K562 (cell line): ENCODE results near the gene EPHB2. TPM values are rescaled to one million over a fixed set of nuclear protein-coding genes. Genes with fewer than 3 reads are reported as not detected.

Source experiments
- ATAC-seq: fragments of 200-7000 bp; cut with Tn5 transposase; 3 replicates; pipeline ENCODE4 v1.9.1; 2020; ENCODE audit warnings: moderate library complexity
- BruUV-seq: library from RNA; stranded (reverse); fragments of 400-500 nt; replicated peaks from 2 replicates; lab custom pipeline; 2021; lab: Mats Ljungman, UMichigan
- CTCF ChIA-PET: fragments of 300-600 bp; formaldehyde crosslinking; extraction: SDS; loops from one replicate; lab custom pipeline; 2021; ENCODE audit warnings: low intra/inter-chr PET ratio; lab: Yijun Ruan, JAX
- POLR2A ChIA-PET: fragments of 300-600, 350-650 bp; sonication (Branson Sonifier 250); formaldehyde crosslinking; extraction: SDS; loops from one replicate; lab custom pipeline; 2021; ENCODE audit warnings: antibody characterized with exemption, inconsistent platforms; lab: Yijun Ruan, JAX
- DNase-seq, 4 experiments: peaks; one replicate each; pipeline versions ENCODE4 v3.0.0 to v3.0.0-alpha.2; 2011 to 2018; ENCODE audit warnings: low spot score in 3 of 4, mixed read lengths in 3 of 4; ENCODE audit errors: extremely low read depth in 1 of 4
- FAIRE-seq: peaks from 2 replicates; lab custom pipeline; 2011; peaks lifted over from hg19 to GRCh38; lab: Jason Lieb, UNC
- H2AFZ ChIP-seq: 2 replicates; pipeline ENCODE4 v1.6.0; 2011; ENCODE audit warnings: low read depth, low read length, control low read depth, inconsistent platforms
- H3K27ac ChIP-seq: fragments of 200-600 bp; 3 replicates; pipeline ENCODE4 v1.8.0; 2011; ENCODE audit warnings: low read depth, mild to moderate bottlenecking, control low read depth, inconsistent platforms, low read length, moderate library complexity, mixed read lengths; ENCODE audit errors: extremely low read depth
- H3K27me3 ChIP-seq, 2 experiments: fragments of 300-600 bp in 1 of 2; 2 replicates in 1 of 2; 3 replicates in 1 of 2; pipeline versions ENCODE4 v1.6.0 to v1.8.0; 2011; ENCODE audit warnings: inconsistent platforms in 2 of 2, low read length in 2 of 2, mild to moderate bottlenecking in 1 of 2, mixed read lengths in 1 of 2, moderate library complexity in 1 of 2; ENCODE audit not compliant: control insufficient read depth in 2 of 2, insufficient read depth in 2 of 2
- H3K36me3 ChIP-seq: fragments of 300-600 bp; 3 replicates; pipeline ENCODE4 v1.8.0; 2011; ENCODE audit warnings: mild to moderate bottlenecking, low read length, inconsistent platforms; ENCODE audit not compliant: control insufficient read depth, insufficient read depth
- H3K4me1 ChIP-seq, 2 experiments: fragments of 200-600 bp in 1 of 2; replicated peaks in 1 of 2; 2 replicates in 1 of 2; 3 replicates in 1 of 2; pipeline versions ENCODE4 v1.5.1 to v1.8.0; 2011; ENCODE audit warnings: inconsistent platforms in 2 of 2, low read length in 2 of 2, mild to moderate bottlenecking in 1 of 2, mixed read lengths in 1 of 2, moderate library complexity in 1 of 2; ENCODE audit not compliant: control insufficient read depth in 2 of 2, insufficient read depth in 2 of 2
- H3K4me2 ChIP-seq: 2 replicates; pipeline ENCODE4 v1.6.1; 2011; ENCODE audit warnings: low read length, control low read depth, inconsistent platforms, mixed read lengths; ENCODE audit not compliant: insufficient read depth
- H3K4me3 ChIP-seq: fragments of 200-600 bp; sonication (generic), shearing (Covaris generic); 2 replicates; pipeline ENCODE4 v1.5.1; 2016; ENCODE audit warnings: control low read depth, inconsistent platforms
- H3K79me2 ChIP-seq: fragments of 200-600 bp; 3 replicates; pipeline ENCODE4 v1.8.0; 2011; ENCODE audit warnings: low read length, inconsistent platforms; ENCODE audit not compliant: control insufficient read depth, insufficient read depth
- H3K9ac ChIP-seq, 2 experiments: 2 replicates each; pipeline versions ENCODE4 v1.6.0 to v1.6.1; 2011; ENCODE audit warnings: low read depth in 2 of 2, low read length in 2 of 2, control low read depth in 1 of 2, inconsistent platforms in 1 of 2, mild to moderate bottlenecking in 1 of 2, mixed read lengths in 1 of 2; ENCODE audit not compliant: insufficient read depth in 1 of 2
- H3K9me1 ChIP-seq: one replicate; pipeline ENCODE4 v1.6.0; 2011; ENCODE audit warnings: inconsistent platforms, mild to moderate bottlenecking, low read length, moderate library complexity; ENCODE audit not compliant: control insufficient read depth, insufficient read depth
- H3K9me3 ChIP-seq: replicated peaks from 2 replicates; pipeline ENCODE4 v1.5.1; 2011; ENCODE audit warnings: low read depth, low read length, inconsistent platforms; ENCODE audit not compliant: control insufficient read depth, insufficient read depth
- H4K20me1 ChIP-seq: replicated peaks from 2 replicates; pipeline ENCODE4 v1.6.1; 2011; ENCODE audit warnings: low read length, inconsistent platforms, mixed read lengths; ENCODE audit not compliant: control insufficient read depth, insufficient read depth
- ATF1 ChIP-seq, 2 experiments: fragments of 450-650 bp in 1 of 2; IDR thresholded peaks; 2 replicates each; pipeline ENCODE4 v1.6.1; 2016; ENCODE audit warnings: missing compliant biosample characterization in 1 of 2, missing genetic modification characterization in 1 of 2
- SMARCA4 ChIP-seq: fragments of 450-650 bp; IDR thresholded peaks from 2 replicates; pipeline ENCODE4 v1.6.1; 2016
- WGBS: fragments of 100-300 bp; shearing (Covaris generic); methylation state at CpG from one replicate; pipeline ENCODE4 v1.1.6; 2016; ENCODE audit warnings: low coverage, mixed read lengths; ENCODE audit not compliant: insufficient coverage; ENCODE audit errors: missing lambda C conversion rate; 5-methylcytosine and 5-hydroxymethylcytosine counted together
- in situ Hi-C: fragments of 300-500 bp; cut with MboI; formaldehyde crosslinking; loops from 4 replicates; pipeline ENCODE4 v1.15.0; 2018; ENCODE audit warnings: inconsistent platforms, mixed read lengths
- intact Hi-C: fragments of 100-400 bp; cut with micrococcal nuclease; formaldehyde crosslinking; loops from 2 replicates; pipeline ENCODE4 v1.14.2; 2022
- polyA plus RNA-seq, 8 experiments: library from polyadenylated mRNA; depleted of rRNA in 4 of 8; stranded (reverse) in 5 of 8; unstranded in 3 of 8; fragments of >200 nt; fragmentation: Nextera tagmentation in 2 of 8; fragmentation: Illumina TruSeq in 1 of 8; extraction: Ambion mirVana in 2 of 8; extraction: Trizol in 1 of 8; gene quantifications; 2 replicates each; pipeline versions ENCODE4 v1.2.1 to v1.2.3, GENCODE V29; 2011 to 2014; ENCODE audit warnings: inconsistent platforms in 1 of 8, missing spikeins in 1 of 8
- total RNA-seq, 7 experiments: library from RNA; depleted of rRNA in 6 of 7; stranded (reverse); fragments of >200 nt in 6 of 7; fragmentation: Illumina TruSeq in 2 of 7; extraction: Trizol in 2 of 7; gene quantifications; 2 replicates each; pipeline versions ENCODE4 v1.2.1 to v1.2.3, GENCODE V29; 2011 to 2021; ENCODE audit warnings: low replicate concordance in 1 of 7
- TF ChIP-seq, protein P1 (sequence below): sonication (generic); formaldehyde crosslinking; IDR thresholded peaks from 2 replicates; pipeline ENCODE4 v1.8.1; 2023; ENCODE audit warnings: missing genetic modification reagents, mild to moderate bottlenecking, borderline replicate concordance

EPHB2 gene
- total and polyA plus RNA-seq, 9 of the 15 experiments (the other 6 are each of a cell fraction or from before 2014, with no cell fraction given): not detected

DNA sequence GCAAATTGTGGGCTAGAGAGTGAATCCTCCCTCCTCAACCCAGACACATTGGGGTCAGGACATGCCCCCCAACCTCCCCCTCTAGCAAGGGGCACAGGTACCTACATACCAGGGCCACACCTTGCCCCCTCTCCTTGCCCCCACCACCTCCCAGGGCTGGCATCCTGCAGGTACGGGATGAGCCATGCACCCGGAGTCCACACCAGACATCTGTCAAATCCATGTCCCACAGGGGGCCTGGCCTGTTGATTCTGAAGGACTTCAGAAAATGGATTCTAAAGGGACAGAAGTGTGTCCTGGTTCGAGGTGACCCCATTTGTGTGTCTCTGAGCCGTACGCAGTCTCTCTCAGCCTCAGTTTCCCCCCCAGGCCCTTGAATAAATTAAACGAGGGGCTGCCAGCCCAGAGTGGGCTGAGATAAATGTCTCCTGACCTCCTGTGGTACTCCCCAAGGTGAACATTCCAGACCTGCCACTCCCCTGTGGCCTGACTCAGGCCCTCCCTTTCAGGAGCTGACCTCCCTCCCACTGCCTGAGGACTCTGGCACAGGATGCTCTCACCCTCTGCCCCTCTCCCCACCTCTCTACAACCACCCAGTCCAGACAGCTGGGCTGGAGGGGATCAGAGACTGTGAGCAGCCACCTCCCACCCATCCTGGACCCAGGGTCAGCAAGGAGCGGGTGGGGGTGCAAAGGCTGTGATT is 94.5 kb downstream of the EPHB2 start:
- H3K36me3 ChIP-seq: no peaks in the 10 kb centered on the region
- CTCF ChIA-PET: no interaction called here

More for the DNA sequence above, 94.5 kb downstream of the EPHB2 start:
- Histone ChIP-seq H4K20me1 (peaks cover 8% of the 10 kb centered on the region), H2AFZ (no peak overlapping the region), H3K4me1 (peaks cover 0 to 4% of the 10 kb centered on the region in 2 experiments; a peak in 2 of 5 replicates), H3K79me2 (no peaks in the 10 kb centered on the region), H3K4me3 (no peak overlapping the region), H3K9me1 (no peaks in the 10 kb centered on the region), H3K27ac (no peak overlapping the region), H3K4me2 (no peak overlapping the region), H3K9ac (no peak overlapping the region), H3K27me3 (peaks cover 14 to 72% of the 10 kb centered on the region in 2 experiments; a peak in 4 of 5 replicates), H3K9me3 (no peaks in the 10 kb centered on the region)
- TF ChIP-seq ATF1 (CRISPR knock-in tag; IDR thresholded peaks at IDR 0.05): no peak
- no peak for TF ChIP-seq ATF1 (tag; IDR thresholded peaks at IDR 0.05)
- TF ChIP-seq, protein P1, sequence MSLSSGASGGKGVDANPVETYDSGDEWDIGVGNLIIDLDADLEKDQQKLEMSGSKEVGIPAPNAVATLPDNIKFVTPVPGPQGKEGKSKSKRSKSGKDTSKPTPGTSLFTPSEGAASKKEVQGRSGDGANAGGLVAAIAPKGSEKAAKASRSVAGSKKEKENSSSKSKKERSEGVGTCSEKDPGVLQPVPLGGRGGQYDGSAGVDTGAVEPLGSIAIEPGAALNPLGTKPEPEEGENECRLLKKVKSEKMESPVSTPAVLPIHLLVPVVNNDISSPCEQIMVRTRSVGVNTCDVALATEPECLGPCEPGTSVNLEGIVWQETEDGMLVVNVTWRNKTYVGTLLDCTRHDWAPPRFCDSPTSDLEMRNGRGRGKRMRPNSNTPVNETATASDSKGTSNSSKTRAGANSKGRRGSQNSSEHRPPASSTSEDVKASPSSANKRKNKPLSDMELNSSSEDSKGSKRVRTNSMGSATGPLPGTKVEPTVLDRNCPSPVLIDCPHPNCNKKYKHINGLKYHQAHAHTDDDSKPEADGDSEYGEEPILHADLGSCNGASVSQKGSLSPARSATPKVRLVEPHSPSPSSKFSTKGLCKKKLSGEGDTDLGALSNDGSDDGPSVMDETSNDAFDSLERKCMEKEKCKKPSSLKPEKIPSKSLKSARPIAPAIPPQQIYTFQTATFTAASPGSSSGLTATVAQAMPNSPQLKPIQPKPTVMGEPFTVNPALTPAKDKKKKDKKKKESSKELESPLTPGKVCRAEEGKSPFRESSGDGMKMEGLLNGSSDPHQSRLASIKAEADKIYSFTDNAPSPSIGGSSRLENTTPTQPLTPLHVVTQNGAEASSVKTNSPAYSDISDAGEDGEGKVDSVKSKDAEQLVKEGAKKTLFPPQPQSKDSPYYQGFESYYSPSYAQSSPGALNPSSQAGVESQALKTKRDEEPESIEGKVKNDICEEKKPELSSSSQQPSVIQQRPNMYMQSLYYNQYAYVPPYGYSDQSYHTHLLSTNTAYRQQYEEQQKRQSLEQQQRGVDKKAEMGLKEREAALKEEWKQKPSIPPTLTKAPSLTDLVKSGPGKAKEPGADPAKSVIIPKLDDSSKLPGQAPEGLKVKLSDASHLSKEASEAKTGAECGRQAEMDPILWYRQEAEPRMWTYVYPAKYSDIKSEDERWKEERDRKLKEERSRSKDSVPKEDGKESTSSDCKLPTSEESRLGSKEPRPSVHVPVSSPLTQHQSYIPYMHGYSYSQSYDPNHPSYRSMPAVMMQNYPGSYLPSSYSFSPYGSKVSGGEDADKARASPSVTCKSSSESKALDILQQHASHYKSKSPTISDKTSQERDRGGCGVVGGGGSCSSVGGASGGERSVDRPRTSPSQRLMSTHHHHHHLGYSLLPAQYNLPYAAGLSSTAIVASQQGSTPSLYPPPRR (CRISPR knock-in tag): no peak
- TF ChIP-seq SMARCA4: no peak
- BruUV-seq: no TSS peak
- ATAC-seq: no peak
- POLR2A ChIA-PET: interaction anchor here (0.5 kb wide), 1 partner anchor 64 kb away, joined by 3 read pairs; no protein-coding TSS in a partner anchor
- intact Hi-C loops: no loop called here
- WGBS: 2% methylated on average over 6 of the region's 7 CpGs
- DNase-seq: no peak
- FAIRE-seq: no peak
- in situ Hi-C loops: no loop called here
